ENCODE data around the gene CHRM4.

The CHRM4 gene

DNA sequence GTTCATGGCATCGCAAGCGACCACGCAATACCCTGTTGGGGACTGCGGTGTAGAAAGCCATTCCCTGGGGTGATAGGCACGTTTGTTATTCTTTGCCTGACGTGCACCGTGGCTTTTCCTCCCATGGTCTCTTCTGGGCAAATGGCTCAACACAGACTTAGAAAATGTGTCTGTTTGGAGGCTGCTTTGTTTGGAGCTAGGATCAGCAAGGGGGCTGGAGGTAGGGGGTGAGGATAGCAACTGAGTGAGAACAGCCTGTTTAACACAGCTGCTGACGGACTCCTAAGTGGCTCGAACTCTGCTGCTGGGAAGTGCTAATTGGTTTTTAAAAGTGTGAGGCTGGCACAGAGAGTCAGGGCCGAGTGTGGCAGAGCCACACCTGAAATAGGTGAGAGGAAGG lies 16.1 kb upstream of the CHRM4 start:
- peaks cover 42% of the 10 kb centered on the region; the same call in 1 of the 2 replicates for H3K36me3 ChIP-seq (ENCODE audit: insufficient read depth, low read length)
- no peak overlapping the region for H3K4me2 ChIP-seq (ENCODE audit: low read depth, low read length, poor library complexity, severe bottlenecking)
- no peak overlapping the region for H3K9ac ChIP-seq (ENCODE audit: low read depth, low read length, poor library complexity, severe bottlenecking)
- no peaks in the 10 kb centered on the region for H3K9me2 ChIP-seq (replicated peaks; ENCODE audit: low read depth, low read length)
- H3K27me3 ChIP-seq (ENCODE audit: insufficient read depth, low read length, poor library complexity, severe bottlenecking) = no peaks in the 10 kb centered on the region
- no peaks in the 10 kb centered on the region for H4K20me1 ChIP-seq (ENCODE audit: insufficient read depth, low read length, poor library complexity, severe bottlenecking)
- no peaks in the 10 kb centered on the region for H3F3A ChIP-seq (ENCODE audit: low read depth)
- no peak for TF ChIP-seq EZH2phosphoT487 (IDR thresholded peaks at IDR 0.05; ENCODE audit: borderline replicate concordance)
- TF ChIP-seq, protein P1, sequence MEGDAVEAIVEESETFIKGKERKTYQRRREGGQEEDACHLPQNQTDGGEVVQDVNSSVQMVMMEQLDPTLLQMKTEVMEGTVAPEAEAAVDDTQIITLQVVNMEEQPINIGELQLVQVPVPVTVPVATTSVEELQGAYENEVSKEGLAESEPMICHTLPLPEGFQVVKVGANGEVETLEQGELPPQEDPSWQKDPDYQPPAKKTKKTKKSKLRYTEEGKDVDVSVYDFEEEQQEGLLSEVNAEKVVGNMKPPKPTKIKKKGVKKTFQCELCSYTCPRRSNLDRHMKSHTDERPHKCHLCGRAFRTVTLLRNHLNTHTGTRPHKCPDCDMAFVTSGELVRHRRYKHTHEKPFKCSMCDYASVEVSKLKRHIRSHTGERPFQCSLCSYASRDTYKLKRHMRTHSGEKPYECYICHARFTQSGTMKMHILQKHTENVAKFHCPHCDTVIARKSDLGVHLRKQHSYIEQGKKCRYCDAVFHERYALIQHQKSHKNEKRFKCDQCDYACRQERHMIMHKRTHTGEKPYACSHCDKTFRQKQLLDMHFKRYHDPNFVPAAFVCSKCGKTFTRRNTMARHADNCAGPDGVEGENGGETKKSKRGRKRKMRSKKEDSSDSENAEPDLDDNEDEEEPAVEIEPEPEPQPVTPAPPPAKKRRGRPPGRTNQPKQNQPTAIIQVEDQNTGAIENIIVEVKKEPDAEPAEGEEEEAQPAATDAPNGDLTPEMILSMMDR (conservative IDR thresholded peaks at IDR 0.05; ENCODE audit: low read length) = no peak
- no peaks in the 10 kb centered on the region for H3K4me1 ChIP-seq (ENCODE audit: insufficient read depth, low read length, poor library complexity, severe bottlenecking)
- no peaks in the 10 kb centered on the region for H3K79me2 ChIP-seq (ENCODE audit: insufficient read depth, low read length)
- no peaks in the 10 kb centered on the region for H3K9me3 ChIP-seq (ENCODE audit: insufficient read depth, low read depth, low read length)
- no peak overlapping the region for H3K4me3 ChIP-seq (ENCODE audit: low read length, poor library complexity, severe bottlenecking)
- no peak overlapping the region for H2AFZ ChIP-seq (ENCODE audit: low read length)

DNA sequence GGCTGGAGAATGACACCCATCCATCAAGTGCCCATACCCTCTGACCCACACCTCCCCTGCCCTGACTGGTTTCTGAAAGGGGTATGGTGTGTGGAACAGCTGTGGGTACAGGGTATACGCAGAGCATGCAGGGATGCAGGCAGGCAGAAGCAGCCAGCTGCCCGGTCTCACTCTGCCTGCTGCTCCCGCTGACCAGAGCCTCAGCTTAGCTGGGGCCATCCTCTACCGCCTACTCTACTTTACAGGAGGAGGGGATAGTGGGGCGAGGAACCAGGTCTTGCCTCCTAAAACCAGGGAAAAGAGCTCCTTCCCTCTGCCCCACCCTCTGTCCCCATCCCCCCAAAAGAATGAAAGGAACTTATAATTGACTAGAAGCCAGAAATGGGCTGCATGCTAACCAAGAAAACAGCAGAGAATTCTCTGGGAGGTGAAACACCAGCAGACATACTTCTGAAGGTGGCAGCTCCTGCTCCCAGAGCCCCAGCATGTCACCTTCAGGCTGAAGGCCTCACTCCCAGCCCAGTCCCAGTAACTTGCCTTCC lies 13.0 kb upstream of the CHRM4 start:
- Histone ChIP-seq H4K20me1 (ENCODE audit: insufficient read depth, low read length, poor library complexity, severe bottlenecking) (no peaks in the 10 kb centered on the region), H3K9me3 (ENCODE audit: insufficient read depth, low read depth, low read length) (no peaks in the 10 kb centered on the region), H3K4me1 (ENCODE audit: insufficient read depth, low read length, poor library complexity, severe bottlenecking) (no peaks in the 10 kb centered on the region), H2AFZ (ENCODE audit: low read length) (no peak overlapping the region), H3K36me3 (ENCODE audit: insufficient read depth, low read length) (peaks cover 33% of the 10 kb centered on the region; the same call in 1 of the 2 replicates), H3K4me2 (ENCODE audit: low read depth, low read length, poor library complexity, severe bottlenecking) (no peak overlapping the region), H3F3A (ENCODE audit: low read depth) (no peaks in the 10 kb centered on the region), H3K4me3 (ENCODE audit: low read length, poor library complexity, severe bottlenecking) (no peak overlapping the region), H3K27me3 (ENCODE audit: insufficient read depth, low read length, poor library complexity, severe bottlenecking) (no peaks in the 10 kb centered on the region), H3K9me2 (replicated peaks; ENCODE audit: low read depth, low read length) (no peaks in the 10 kb centered on the region), H3K79me2 (ENCODE audit: insufficient read depth, low read length) (no peaks in the 10 kb centered on the region), H3K9ac (ENCODE audit: low read depth, low read length, poor library complexity, severe bottlenecking) (no peak overlapping the region)
- TF ChIP-seq, protein P1 (conservative IDR thresholded peaks at IDR 0.05; ENCODE audit: low read length) = no peak
- no peak for TF ChIP-seq EZH2phosphoT487 (IDR thresholded peaks at IDR 0.05; ENCODE audit: borderline replicate concordance)

DNA sequence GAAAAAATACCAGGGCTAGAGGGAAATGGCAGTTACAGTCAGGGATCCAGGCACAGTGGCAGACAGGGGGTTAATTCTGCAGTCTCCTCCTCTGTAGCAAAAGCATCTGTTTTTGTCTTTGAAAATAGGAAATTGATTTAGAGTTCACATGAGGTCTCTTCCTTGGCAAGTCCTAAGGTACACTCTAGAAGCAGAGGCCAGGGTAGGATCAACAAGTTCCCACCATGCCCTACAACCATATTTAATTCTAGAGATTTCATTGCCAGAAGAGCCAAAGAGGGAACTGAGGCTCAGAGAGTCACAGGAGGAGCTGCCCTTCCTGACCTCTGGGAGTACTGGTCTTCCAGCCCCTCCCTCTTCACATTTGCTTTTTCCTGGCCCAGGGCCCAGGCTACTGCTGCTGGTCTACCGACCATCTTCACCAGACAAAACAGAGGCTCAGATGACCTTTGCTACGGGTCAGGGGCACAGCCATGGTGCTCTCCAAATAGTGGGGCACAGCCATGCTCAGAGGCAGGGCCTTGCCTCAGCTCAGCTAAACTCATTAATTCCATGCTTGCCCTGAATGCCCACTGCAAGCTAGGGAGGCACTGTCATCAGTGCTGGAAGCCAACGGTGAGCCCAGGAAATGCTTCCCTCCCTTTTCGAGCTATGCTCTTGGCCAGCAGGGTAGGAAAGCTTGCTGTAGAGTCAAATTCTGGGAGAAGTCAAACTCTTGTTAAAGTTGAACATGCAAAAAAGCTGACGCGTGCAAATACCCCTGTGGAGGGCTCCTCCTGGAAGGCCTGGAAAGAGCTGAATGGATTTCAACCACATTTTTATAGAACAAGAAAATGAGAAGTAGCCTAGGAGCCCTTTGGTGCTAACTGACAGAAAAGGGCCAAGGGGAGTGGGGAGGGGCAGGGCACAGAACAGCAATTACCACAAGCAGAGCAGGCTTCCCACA lies 11.7 kb upstream of the CHRM4 start:
- TF ChIP-seq, protein P1 (conservative IDR thresholded peaks at IDR 0.05; ENCODE audit: low read length) = no peak
- TF ChIP-seq EZH2phosphoT487 (IDR thresholded peaks at IDR 0.05; ENCODE audit: borderline replicate concordance) = no peak
- Histone ChIP-seq H3K79me2 (ENCODE audit: insufficient read depth, low read length) (no peaks in the 10 kb centered on the region), H3K27me3 (ENCODE audit: insufficient read depth, low read length, poor library complexity, severe bottlenecking) (no peaks in the 10 kb centered on the region), H3K36me3 (ENCODE audit: insufficient read depth, low read length) (peaks cover 22% of the 10 kb centered on the region; the same call in 1 of the 2 replicates), H4K20me1 (ENCODE audit: insufficient read depth, low read length, poor library complexity, severe bottlenecking) (no peaks in the 10 kb centered on the region), H2AFZ (ENCODE audit: low read length) (no peak overlapping the region), H3K9me3 (ENCODE audit: insufficient read depth, low read depth, low read length) (no peaks in the 10 kb centered on the region), H3K4me3 (ENCODE audit: low read length, poor library complexity, severe bottlenecking) (no peak overlapping the region), H3K4me1 (ENCODE audit: insufficient read depth, low read length, poor library complexity, severe bottlenecking) (no peaks in the 10 kb centered on the region), H3K4me2 (ENCODE audit: low read depth, low read length, poor library complexity, severe bottlenecking) (no peak overlapping the region), H3F3A (ENCODE audit: low read depth) (no peaks in the 10 kb centered on the region), H3K9me2 (replicated peaks; ENCODE audit: low read depth, low read length) (no peaks in the 10 kb centered on the region), H3K9ac (ENCODE audit: low read depth, low read length, poor library complexity, severe bottlenecking) (no peak overlapping the region)
